DOHH2 (cell line): ENCODE measurements around the gene F12.

Source experiments
- CTCF ChIP-seq: fragments of 200-600 bp; sonication (generic); IDR thresholded peaks from one replicate; pipeline ENCODE4 v1.5.1; 2014; ENCODE audit warnings: antibody characterized with exemption, mild to moderate bottlenecking, low read depth, low read length; ENCODE audit not compliant: poor library complexity, severe bottlenecking
- EZH2phosphoT487 ChIP-seq: fragments of 200-600 bp; sonication (generic); IDR thresholded peaks from 2 replicates; pipeline ENCODE4 v1.6.1; 2017; ENCODE audit warnings: borderline replicate concordance, mild to moderate bottlenecking, antibody characterized with exemption, low read length, moderate library complexity, mixed read lengths

GRCh38 chr5:177361418-177362291, 47.7 kb downstream of the F12 start:
- TF ChIP-seq CTCF: peak; percentile 15
- no peak for TF ChIP-seq EZH2phosphoT487
